D721Med (cell line): Measurements from ENCODE around the gene POLR1B.
"Not testable (repeated sequence)": the region's sequence is repeated elsewhere in the genome, so short reads cannot be mapped to it uniquely, and the experiment has no call there.

Source experiments
- DNase-seq: peaks from one replicate; pipeline ENCODE4 v3.0.0; 2011; ENCODE audit warnings: low spot score; ENCODE audit not compliant: insufficient read length
- FAIRE-seq: peaks from 2 replicates; lab custom pipeline; 2011; peaks lifted over from hg19 to GRCh38; lab: Jason Lieb, UNC
- TF ChIP-seq, protein P1 (sequence below): IDR thresholded peaks from 2 replicates; pipeline ENCODE4 v1.5.1; 2012; ENCODE audit warnings: mild to moderate bottlenecking, control low read depth; ENCODE audit not compliant: insufficient read depth; ENCODE audit errors: missing control alignments

The POLR1B gene

DNA sequence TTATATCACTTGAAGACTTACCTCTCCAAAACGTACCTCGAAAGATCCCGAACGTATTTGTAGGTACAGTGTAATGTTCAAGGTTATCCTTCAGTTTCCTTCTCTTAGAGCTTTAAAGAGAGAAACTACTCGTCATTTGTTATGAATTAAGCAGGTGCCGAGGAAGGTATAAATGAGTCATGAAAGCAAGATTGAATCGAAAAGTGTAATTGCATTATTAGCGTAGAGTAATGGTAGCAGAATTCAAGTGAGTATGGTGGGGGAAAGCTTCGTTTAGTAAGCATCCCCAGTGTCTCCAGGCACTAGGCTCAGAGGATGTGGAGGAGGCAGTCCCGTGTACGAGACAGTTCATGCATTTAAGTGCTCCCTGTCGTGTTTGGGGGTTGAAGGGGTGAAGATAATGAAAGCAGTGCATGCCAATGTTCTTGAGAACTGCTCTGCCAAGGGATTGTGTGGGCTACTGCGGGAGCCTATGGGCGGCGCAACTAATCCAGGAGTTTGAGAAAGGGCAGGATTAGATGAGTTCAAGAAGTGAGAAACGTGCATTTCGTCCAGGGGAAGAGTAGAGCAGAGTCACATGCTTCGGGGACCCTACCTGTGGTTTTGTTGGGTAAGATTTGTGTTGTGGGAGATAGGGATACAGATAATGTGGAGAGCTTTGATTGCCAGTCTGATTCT, 858 bp downstream of the POLR1B start:
- TF ChIP-seq, protein P1, sequence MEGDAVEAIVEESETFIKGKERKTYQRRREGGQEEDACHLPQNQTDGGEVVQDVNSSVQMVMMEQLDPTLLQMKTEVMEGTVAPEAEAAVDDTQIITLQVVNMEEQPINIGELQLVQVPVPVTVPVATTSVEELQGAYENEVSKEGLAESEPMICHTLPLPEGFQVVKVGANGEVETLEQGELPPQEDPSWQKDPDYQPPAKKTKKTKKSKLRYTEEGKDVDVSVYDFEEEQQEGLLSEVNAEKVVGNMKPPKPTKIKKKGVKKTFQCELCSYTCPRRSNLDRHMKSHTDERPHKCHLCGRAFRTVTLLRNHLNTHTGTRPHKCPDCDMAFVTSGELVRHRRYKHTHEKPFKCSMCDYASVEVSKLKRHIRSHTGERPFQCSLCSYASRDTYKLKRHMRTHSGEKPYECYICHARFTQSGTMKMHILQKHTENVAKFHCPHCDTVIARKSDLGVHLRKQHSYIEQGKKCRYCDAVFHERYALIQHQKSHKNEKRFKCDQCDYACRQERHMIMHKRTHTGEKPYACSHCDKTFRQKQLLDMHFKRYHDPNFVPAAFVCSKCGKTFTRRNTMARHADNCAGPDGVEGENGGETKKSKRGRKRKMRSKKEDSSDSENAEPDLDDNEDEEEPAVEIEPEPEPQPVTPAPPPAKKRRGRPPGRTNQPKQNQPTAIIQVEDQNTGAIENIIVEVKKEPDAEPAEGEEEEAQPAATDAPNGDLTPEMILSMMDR, result peak; percentile 27
- DNase-seq, result no peak
- no peak for FAIRE-seq

DNA sequence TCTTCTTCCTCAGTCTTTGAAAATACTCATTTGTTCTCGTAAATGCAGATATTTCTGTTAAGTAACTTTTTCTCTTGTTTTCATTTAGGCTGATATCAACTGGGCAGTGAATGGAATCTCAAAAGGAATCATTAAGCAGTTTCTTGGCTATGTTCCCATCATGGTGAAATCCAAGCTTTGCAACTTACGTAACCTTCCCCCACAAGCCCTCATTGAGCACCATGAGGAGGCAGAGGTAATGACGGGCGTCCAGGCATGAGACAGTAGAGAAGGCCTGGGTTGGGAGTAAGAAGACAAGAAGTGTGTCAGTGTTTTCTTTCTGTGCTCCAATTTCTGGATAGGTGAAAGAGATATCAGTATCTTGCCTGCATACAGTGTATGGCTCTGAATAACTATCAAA, 5.1 kb downstream of the POLR1B start:
- DNase-seq (no peak), FAIRE-seq (no peak)
- TF ChIP-seq, protein P1, result no peak

DNA sequence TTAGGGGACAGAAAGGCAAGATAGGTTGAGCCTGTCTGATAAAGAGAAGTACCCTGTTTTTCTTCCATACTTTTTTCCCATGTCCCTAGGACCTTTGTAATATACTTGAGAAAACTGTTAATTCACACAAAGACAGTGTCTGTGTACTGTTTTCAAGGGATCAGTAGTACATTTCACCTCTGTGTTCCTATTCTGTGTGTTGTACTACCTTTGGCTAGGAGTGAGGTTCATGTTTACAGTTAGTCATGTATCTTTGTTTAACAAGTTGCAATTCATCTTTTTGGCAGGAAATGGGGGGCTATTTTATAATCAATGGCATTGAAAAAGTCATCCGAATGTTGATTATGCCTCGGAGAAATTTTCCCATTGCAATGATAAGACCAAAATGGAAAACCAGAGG, 6.7 kb downstream of the POLR1B start:
- DNase-seq (no peak), FAIRE-seq (no peak)
- TF ChIP-seq, protein P1, result no peak

DNA sequence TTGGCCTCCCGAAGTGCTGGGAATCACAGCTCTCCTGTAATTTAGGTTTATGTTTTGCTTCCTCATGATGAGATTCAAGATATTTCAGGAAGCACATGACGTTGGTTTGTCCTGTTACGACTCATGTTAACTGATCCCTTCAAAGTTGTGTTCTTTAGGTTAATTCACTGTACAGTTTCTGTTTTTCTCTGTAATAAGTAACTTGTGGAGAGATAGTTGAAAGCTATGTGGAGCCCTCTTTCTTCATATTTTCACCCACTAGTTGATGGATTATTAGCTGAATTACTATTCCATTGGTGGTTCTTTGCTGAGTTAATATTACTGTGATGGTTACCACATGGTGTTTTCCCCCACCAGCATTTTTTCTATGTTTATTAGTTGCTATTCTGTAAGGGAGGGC, 23.8 kb downstream of the POLR1B start:
- FAIRE-seq, result no peak
- no peak for DNase-seq
- TF ChIP-seq, protein P1, result no peak

DNA sequence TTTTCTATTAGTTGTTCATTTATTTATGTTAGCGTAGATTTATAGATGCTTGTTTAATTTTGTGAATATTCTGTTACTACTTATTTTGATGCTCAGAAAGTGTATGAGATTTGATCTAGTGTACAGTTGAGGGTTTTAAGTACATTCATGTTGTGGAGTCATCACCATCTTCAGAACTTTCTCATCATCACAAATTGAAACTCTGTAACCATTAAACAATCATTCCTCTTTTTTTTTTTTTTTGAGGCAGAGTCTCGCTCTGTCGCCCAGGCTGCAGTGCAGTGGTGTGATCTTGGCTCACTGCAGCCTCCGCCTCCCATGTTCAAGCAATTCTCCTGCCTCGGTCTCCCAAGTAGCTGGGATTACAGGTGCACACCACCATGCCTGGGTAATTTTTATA, 24.2 kb downstream of the POLR1B start:
- DNase-seq, FAIRE-seq: not testable (repeated sequence)

DNA sequence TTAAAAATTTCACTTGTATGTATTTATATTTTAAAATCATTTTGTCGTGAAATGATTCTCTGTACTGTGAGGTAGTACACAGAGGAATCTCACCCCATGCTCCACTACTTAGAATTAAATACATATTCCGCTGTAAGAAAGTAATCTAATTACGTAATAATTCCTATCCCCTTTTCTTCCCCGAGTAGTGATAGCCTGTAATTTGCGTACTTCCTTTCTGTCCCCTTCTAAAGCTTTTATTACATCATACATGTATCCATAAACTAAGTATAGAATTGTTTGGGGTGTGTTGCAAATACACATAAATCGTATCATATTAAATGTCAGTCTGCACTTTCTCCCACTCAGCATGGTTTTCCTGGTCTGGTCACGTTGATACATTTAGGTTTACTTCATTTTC, 29.7 kb downstream of the POLR1B start:
- FAIRE-seq, result no peak
- no peak for DNase-seq
- TF ChIP-seq, protein P1, result no peak

DNA sequence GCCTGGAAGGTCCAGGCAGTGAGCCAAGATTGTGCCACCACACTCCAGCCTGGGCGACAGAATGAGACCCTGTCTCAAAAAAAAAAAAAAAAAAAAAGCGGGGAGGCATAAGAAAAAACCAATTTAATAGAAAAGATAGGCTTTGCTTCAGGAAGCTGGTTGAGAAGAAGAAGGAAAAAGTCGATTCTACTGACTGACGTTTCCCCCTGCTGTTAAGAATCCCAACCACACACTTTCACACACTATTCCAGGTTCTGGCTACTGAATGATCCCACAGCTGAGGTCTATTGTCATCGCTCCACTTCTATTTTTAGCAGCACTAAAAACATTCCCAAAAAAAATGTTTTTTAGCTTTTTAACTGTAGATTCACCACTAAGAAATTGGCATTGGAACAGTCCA, 35.5 kb downstream of the POLR1B start:
- no peak for DNase-seq
- TF ChIP-seq, protein P1, result no peak
- no peak for FAIRE-seq
